Esophagus muscularis mucosa (tissue), 4 donors: ENCODE measurements around the gene ZEB2.

Experiments used
- CTCF ChIP-seq, 3 experiments: fragments of 200-600 bp in 2 of 3; fragments of 450-650 bp in 1 of 3; sonication (generic) in 2 of 3; IDR thresholded peaks; one replicate each; pipeline ENCODE4 v1.5.1; 2017 to 2019; ENCODE audit warnings: antibody characterized with exemption in 3 of 3, mild to moderate bottlenecking in 2 of 3, moderate library complexity in 1 of 3
- EP300 ChIP-seq: sonication (generic); formaldehyde crosslinking; IDR thresholded peaks from one replicate; pipeline ENCODE4 v1.6.1; 2017; ENCODE audit warnings: antibody characterized with exemption
- POLR2A ChIP-seq: fragments of 450-650 bp; IDR thresholded peaks from one replicate; pipeline ENCODE4 v1.6.1; 2017; ENCODE audit warnings: antibody characterized with exemption, moderate library complexity, mild to moderate bottlenecking, low read depth

GRCh38 chr2:144508172-144508851 lies 11.6 kb downstream of the ZEB2 start:
- TF ChIP-seq CTCF (IDR thresholded peaks at IDR 0.05) (no peak), EP300 (no peak), POLR2A (no peak)
